Non-pigmented ciliary epithelial cell (primary cell): Measurements from ENCODE around the gene LYPD1.

Experiments used
- DNase-seq: peaks from one replicate; pipeline ENCODE4 v3.0.0-alpha.2; 2010; ENCODE audit warnings: low read depth

LYPD1 gene

GRCh38 chr2:132632000-132632649 is 37.9 kb downstream of the LYPD1 start:
- DNase-seq, result no peak

- DNase-seq, result no peak
Measured at GRCh38 chr2:132627536-132627935, 42.5 kb downstream of the LYPD1 start.

DNA sequence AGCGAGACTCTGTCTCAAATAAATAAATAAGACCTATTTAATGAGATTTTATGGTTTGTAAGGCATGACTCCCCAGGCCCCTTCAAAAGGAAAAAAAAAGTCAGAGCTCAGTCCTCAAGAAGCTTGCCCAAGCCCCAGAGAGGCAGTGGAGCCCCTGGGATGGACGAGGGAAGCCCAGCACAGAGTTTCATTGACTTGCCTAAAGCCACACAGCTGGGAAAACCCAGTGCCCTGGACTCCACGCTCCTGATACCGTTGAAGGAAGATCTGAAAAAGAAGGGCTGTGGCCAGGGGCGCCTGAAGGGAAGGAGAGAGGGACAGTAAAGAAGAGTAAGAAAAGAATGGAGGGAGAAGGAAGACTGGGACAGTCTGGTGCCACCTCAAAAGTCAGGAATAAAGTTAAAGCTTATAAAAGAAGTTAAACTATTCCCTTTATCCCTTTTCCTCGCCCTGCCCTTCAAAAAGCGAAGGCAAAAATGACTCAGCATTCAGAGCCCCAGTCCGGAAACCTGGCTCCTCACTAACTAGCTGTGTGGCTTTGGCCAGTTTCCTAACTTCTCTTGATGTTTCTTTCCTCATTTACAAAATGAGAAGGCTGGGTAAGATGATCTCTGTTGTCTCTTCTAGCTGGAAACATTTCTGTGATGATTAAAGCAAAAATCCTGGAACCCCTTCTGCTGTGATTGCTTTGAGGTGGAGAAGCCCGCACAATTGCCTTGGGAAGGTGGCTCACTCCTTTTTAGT is 46.7 kb downstream of the LYPD1 start:
- peak; percentile 13 for DNase-seq

GRCh38 chr2:132621131-132621875 is 48.7 kb downstream of the LYPD1 start:
- no peak for DNase-seq

DNA sequence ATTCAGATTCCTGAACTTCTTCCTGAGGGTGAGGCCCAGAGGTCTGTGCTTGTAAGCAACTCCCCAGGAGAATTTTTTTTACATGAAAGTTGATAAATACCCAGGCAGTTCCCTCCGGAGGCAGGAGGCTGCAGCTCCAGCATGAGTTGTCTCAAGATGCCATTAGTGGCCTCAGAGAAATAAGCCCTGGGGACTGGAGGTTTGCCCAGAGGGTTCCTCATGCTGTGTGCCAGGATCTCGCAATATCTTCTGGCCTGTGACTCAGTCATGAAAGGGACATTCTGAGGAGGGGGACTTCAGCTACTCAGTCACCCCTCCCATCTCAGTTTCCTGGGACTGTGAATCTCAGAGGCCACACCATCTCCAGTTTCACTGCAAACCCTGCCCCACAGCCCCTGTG is 49.9 kb downstream of the LYPD1 start:
- DNase-seq, result no peak

DNA sequence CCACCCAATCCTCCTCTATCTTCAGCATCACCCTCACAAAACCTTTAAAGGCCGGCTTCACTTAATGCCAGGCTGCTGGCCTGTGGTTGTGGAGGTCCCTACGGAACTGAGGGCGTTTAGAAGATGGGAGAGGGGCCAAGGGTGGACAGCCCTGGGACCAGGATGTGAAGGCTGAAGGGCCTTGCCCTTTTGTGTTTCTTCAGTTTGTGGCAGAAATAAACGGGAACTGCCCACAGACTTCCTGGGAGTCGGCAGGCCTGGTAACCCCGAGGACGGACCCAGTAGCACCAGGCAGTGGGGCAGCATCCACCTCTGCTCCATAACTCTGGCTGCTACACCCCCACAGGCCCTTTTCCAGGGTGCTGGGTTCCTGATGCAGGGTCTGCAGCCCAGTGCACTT is 51.3 kb downstream of the LYPD1 start:
- no peak for DNase-seq

DNA sequence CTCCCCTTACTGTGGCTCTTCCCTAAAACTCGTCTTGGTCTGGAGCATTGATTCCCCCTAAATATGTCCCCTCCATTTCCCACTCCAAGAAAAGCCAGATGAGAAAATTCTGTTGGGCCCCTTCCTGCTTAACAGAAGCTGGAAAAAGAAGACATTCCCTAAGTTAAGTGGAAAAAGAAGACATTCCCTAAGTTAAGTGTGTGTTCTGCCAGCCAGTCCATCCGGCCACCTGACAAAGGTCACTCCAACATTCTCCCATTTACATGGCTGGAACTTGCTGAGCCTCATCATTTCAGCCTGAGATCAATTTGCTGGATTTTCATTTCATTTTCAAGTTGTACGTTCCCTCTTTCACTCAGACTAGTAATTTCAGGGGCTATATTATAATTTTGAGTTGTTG is 52.0 kb downstream of the LYPD1 start:
- DNase-seq, result no peak

- DNase-seq, result no peak
Measured at GRCh38 chr2:132615329-132616085, 54.5 kb downstream of the LYPD1 start.

GRCh38 chr2:132611719-132612118 is 58.3 kb downstream of the LYPD1 start:
- no peak for DNase-seq

GRCh38 chr2:132609101-132609890 is 60.7 kb downstream of the LYPD1 start:
- no peak for DNase-seq

DNA sequence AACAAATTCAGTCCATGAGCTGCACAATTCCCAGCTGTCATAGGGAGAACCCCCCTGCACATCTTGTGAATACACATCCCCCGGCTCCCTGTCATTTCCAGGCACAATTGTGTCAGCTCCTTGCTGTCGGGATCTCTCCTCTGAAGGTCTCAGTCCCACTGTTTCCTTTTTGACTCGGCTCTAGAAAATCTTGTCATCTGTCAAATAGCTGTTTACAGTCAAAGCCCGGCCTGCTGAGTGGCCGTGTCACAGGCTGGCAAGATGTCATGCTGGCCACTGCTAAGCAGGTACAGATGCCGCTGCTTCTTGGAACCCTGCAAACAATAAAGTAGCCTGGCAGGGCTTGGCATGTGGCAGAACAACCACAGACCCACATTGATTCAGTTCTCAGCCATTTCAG is 61.7 kb downstream of the LYPD1 start:
- DNase-seq, result no peak

- DNase-seq, result no peak
Measured at GRCh38 chr2:132607426-132608090, 62.4 kb downstream of the LYPD1 start.

GRCh38 chr2:132606649-132607048 is 63.4 kb downstream of the LYPD1 start:
- no peak for DNase-seq

DNA sequence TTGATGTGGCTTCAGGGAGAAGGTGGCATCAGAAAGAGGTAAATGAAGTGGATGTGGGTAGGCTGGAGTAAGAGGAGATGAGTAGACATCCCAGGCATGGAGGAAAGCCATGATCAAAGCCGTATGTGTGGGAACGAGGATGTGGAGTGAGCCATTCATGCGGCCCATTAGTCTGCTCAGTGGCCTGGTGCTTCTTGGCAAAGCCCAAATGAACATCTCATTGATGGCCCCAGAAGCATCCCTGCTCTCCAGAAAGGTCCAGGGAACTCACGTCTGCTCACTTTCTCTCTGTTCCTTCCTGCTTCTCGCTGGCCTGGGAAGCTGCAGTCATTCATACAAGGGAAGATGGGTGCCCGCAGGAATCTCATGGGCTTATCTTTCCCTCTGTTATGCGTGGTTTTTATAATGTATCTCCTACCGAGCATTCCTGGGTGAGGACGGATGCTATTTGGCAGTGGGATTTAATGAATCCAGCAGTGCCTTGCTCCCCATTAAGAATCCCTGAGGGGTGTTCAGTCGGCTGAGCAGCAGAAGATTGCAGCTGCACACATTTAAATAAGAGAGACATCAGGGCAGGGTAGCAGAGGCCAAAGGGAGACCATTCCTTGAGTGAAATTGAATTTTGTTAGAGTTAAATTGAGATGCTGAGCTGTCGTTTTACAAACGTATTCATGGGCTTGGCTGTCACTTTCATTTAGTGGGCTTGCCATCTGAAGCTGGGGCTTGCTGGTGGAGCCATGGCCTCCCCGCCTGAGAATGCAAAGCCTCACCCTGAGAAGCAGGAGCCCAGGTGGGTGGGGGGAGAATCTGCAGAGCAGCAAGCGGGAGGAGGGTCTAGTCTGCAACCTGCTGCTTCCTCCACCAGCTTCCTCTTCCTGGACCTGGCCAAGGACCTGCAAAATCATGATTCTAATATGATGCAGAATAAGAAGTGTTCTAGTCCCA is 64.5 kb downstream of the LYPD1 start:
- no peak for DNase-seq

- no peak for DNase-seq
Measured at GRCh38 chr2:132604561-132604960, 65.4 kb downstream of the LYPD1 start.

- no peak for DNase-seq
Measured at GRCh38 chr2:132599556-132599955, 70.4 kb downstream of the LYPD1 start.

GRCh38 chr2:132598536-132598935 is 71.5 kb downstream of the LYPD1 start:
- DNase-seq, result no peak

DNA sequence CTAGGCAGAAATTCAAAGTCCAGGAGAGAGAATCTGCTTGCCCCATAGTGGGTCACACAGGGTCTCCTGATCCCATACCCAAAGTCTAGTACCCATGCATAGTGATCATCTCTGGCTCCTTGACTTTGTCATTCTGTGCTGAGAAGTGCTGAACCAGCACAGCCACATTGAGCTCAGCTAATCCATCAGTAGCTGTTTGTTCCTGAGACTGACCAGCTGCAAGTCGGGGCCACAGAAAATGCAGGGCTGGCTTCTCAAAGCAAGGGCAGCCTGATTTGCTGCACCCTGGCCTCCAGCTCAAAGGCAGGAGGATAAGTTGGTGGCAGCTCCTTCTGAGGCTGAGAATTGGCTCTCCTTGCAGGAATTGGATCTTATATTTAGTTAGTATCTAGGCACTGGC is 72.2 kb downstream of the LYPD1 start:
- no peak for DNase-seq

DNA sequence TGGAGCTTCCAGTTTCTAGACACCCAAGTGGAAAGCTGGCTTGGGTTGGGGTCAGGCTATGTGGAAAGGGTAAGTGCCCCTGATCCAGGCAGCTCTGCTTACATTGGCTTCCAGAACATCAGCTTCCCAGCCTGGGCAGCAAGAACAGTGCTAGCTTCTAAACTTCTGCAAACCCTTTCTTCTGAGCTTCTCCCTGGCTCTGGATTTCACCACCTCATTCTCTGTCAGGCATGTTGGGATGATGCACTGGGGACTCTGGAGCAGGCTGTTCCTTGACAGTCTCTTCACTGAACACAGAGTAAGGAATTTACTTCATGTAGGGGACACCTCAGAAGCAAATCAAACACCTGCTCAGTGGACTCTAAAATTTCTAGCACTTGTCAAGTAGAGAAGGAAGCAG is 72.8 kb downstream of the LYPD1 start:
- DNase-seq, result no peak

DNA sequence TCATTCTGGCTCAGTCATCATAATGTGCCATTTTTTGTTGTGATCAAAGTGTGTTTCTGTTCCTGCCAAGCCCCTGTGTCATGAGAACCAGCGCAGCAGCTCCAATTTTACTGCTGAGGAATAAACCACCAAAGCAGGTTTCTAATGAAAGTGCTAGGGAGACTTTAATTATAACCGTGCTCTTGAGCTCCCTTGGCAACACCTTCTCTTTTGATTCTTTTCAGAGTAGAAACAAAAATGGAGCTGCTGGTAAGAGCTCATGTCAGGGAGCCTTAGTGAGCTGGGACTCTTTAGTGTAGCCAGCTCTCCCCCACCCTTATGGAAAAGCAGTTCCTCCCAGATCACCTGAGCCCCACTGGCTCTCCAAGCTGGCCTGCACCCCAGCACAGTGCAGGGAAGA is 74.3 kb downstream of the LYPD1 start:
- DNase-seq, result no peak
